Measurements from ENCODE around the gene NGEF.

The NGEF gene

DNA sequence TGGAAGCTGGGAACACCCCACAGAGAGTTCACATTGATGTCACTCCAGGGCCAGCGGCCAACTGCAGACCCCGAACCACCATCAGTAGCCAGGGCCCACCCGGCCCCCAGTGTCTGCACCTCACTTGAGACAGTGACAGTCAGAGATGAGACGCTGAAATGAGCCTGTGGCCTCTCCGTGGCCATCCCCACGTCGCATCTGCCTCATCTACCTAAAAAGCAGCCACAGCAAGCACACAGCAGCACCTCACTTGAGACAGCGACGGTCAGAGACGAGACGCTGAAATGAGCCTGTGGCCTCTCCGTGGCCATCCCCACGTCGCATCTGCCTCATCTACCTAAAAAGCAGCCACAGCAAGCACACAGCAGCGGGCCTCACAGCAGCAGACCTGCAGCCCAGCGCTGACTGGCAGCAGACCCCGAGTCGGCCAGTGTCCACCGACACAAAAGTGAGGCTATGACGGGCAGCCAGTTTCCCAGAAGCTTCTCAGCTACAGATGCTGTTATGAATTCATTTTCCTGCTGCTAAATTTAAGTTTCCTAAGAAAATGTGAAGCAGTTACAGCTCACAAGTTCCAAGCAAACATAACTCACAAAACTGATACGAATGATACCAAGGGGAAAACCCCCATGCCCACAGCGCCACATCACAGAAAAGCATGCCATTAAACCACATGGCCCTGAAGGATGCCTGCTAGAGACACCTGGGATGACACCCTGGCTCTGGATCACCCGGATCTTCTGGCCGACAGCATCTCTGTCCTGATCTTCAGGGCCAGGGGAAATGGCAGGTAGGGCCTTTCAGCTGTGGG lies 115.3 kb downstream of the NGEF start:
- DNase-seq (ENCODE audit: low read depth), result no peak

DNA sequence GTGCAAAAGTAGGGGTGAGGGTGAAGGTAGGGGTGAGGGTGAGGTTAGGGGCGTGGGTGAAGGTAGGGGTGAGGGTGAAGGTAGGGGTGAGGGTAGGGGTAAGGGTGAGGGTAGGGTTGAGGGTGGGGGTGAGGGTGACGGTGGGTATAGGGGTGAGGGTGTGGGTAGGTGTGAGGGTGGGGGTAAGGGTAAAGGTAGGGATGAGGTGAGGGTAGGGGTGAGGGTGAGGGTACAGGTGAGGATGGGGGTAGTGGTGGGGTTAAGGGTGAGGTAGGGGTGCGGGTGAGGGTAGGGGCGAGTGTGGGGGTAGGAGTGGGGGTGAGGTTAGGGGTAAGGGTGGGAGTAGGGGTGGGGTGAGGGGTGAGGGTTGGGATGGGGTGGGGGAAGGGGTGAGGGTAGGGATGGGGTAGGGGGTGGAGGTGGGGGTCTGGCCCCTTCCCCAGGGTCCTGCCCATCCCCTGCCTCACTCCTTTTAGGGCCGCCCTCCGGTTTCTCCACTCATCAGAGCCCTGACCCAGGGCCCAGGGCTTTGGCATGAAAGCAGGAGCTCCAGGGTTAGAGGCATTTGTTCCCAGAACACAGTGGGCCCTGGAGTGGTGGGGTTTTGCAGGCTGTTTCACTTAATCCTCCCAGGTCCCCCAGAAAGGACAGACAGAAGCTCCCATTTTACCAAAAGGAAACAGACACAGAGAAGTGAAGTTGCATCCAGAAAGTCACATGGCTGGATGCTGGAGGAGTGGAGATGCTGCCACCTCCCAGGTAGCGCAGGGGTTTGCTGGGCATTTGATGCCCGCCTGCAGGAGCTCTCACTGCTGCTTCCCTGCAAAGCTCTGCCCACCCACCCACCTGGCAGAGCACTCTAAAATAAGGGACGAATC lies 116.1 kb downstream of the NGEF start:
- no peak for DNase-seq (ENCODE audit: low read depth)

DNA sequence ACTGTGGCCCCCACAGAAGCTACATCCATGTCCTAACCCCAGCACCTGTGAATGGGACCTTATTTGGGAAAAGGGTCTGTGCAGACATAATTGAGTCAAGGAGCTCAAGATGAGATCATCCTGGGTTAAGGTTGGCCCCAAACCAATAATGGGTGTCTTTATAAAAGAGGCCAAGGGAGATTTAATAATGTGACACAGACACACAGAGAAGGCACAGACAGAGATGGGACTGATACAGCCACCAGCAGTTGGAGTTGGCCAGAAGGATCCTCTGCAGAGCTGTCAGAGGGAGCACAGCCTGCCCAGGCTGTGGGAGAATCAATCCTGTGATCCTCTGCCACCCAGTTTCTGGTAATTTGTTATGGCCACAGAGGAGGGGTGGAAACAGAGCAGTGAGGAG lies 116.9 kb downstream of the NGEF start:
- DNase-seq (ENCODE audit: low read depth), result no peak

DNA sequence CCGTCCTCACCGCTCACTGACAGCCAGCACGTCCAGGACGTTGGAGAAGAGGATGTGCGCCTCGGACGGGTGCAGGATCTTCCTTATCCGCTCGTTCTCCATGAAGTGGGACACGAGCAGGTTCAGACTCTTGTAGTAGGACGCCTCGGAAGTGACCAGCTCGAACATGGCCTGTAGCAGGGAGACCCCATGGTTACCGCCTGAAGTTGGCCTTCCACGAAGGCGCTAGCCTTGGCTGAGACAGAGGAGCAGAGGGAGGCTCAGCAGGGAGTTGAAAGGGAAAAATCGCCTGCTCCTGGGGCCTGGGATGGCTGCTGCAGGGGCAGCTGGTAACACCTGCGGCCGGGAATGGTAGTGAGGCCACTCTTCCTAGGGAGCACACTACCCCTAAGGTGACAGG lies 118.3 kb downstream of the NGEF start:
- no peak for DNase-seq (ENCODE audit: low read depth)

DNA sequence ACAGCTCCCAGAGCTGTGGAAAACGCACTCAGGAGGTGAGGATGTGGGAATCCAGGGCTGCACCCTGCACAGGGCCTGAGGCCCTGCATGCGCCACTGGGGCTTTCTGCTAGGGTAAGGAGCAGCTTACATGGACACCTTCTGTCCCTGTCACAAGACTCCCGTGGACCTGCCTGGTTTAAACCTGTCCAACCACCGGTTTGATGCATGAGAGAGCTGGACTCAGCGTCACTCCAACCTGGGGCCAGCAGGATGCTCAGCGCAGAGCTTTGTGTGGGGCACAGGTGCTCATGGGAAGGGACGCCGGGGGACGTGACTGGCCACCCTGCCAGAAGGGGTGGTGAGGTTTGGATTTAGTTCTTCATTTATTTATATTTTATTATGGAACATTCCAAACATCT lies 118.8 kb downstream of the NGEF start:
- DNase-seq (ENCODE audit: low read depth), result no peak

DNA sequence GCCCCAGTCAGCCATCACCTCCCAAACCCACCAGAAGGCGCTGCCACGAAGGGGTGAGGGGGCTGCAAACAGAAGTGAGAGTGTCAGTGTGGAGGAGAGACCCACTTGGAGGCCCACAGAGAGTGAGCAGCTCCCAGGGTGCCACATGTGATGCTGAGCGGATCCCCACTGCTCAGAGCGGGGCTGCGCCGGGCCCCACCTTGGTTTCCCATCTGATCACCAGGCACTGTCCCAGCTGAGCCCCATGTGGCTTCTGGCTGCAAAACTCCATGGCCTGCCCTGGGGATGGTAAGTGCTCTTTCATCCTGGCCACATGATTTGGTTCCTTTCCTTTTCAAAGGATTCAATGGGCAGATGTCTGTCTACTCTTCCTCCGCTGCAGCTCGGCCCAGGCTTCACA lies 119.2 kb downstream of the NGEF start:
- no peak for DNase-seq (ENCODE audit: low read depth)

DNA sequence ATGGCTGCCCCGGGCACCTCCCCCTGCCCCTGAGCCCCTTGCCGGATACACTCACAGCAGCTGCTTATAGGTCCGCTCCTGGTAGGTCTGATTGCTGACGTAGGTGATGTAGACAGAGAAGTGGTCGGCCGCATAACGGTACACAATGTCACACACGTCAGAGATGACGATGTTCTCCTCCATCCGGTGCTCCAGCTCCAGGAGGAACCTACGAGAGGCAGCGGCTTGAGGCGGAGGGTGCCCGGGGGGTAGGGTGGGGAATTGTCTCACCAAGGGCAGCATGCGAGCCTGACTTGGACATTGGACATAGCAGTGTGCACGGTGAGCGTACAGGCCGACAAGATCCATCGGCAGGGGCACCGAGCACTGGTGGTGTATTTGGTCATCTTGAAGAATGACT lies 120.2 kb downstream of the NGEF start:
- no peak for DNase-seq (ENCODE audit: low read depth)

DNA sequence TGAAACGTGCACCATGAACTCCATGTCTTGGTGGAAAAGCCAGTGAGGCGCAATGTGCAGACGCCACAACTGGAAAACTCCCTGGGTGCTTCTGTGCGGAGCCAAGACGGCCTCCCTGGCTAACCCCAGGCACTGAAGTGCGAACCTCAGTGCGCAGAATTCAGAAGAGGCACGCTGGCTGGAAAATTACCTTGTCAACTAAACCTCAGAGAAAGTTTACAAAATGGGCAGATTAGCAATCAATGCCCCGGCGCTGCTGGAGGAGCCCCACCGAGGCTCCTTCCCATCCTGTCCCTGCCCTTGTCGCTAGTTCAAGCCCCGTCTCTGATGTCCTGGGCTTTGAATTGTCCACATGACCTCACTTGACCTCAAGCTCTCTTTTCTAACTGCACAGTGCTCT lies 120.8 kb downstream of the NGEF start:
- DNase-seq (ENCODE audit: low read depth), result no peak

DNA sequence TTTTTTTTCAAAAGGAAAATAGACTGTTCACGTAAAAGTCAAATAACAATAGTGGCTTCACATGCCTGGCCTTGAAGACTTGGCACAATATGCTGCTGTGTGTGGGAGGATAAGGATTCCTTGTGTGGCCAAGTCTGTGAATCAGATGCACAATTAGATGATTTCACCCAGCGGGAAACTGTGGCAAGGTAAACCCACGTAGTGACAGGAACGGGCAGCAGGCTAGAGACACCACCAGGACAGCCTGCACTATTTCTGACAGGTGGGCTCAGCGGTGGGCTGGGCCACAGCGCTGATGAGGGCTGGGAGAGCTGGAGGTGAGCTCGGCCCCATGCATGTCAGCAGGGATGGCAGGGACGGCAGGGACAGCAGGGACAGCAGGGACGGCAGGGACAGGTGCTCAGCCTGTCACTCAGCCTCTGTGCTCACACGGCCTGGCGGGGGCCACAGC lies 121.4 kb downstream of the NGEF start:
- no peak for DNase-seq (ENCODE audit: low read depth)

DNA sequence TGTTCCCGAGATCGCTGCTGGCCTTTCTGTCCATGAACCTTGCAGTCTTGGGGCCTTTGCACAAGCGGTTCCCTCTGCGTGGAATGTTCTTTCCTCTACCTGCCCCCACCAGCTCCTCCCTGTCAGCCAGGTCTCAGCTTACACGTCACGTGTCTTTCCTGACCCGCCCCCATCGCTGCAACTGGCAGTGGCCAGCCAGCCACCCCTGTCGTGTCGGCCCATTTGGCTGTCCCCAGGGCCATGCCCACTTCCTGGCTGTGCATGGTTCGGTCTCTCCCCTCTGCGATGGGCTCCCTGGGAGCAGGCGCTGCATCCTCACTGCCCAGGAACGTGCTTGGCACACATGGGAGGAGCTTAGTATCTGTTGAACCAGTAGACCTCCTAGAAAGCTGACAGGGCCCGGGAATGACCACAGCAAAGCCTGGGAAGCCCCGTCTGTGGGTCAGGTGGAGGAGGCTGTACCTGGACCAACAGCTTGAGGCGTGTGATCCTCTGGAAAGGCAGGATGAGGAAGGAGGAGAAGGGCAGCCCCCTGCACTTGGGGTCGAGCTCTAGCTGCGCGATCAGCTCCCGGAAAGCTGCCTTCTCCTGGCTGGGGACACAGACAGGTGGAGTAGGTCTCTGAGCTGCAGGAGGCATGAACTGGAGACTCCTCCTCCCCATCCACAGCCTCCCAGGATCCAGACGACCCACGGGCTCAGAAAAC lies 122.0 kb downstream of the NGEF start:
- DNase-seq (ENCODE audit: low read depth), result no peak

DNA sequence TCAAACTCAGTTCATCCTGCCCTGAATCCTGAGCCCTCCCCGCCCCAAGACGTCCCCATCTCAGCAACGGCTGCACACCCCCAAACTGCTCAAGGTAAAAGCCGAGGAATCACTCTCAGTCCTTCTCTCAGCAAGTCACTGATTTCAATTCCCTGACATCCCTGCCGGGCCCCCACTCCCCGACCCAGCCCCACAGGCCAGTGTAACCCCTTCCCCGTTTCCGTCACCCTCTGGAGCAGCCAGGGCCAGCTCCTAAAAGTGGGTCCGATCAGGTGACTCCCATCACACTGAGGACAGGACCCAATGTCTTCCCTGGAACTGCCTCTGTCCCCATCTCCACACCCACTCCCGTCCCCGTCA lies 122.5 kb downstream of the NGEF start:
- DNase-seq (ENCODE audit: low read depth), result no peak

DNA sequence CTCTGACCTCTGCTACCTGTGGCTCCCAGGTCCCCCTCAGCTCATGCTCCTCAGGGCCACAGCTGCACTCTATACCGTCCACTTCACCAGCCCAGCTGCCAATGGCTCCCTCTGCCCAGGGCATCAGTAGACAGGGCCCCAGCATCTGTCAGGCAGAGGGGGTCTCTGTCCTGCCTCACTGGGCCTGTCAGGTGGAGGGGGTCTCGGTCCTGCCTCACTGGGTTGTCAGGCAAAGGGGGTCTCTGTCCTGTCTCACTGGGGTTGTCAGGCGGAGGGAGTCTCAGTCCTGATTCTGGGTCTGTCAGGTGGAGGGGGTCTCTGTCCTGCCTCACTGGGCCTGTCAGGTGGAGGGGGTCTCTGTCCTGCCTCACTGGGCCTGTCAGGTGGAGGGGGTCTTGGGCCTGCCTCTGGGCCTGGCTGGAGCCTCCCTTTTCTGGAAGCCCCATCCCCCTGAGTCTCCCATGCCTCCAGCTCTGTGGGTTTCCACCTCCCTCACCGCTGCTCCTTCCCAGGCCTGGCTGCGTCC lies 123.1 kb downstream of the NGEF start:
- no peak for DNase-seq (ENCODE audit: low read depth)

DNA sequence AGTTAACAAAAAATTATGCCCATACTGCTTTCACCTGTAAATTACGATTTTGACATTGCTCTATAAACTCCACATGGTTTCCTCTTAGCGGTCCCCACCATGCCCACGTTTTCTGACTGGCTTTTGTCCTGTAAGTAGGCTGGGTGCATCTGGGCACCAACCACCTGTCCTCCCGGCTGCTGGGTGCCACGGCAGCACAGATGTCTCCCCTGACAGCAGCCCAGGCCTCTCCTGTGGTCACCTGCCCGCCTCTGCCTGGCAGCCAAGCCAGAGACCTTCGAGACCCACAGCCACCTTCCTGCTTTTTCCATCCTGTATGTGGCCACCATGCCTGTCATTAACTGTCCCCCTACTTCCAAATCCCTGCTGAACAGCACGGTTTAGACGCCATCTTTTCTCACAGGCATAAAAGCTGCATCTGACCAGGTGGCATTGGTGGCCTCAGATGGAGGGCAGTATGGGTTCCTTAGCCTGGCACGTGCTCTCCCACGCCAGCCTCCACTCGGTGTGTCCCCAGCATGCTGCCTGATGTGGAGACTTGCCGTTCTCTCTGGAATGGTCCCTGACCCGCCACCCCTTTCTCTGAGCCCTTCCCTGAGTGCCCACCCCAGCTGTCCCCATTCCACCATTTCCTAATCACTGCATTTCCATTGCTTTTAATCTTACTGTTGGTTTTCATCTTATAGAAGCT lies 124.1 kb downstream of the NGEF start:
- DNase-seq (ENCODE audit: low read depth), result no peak

DNA sequence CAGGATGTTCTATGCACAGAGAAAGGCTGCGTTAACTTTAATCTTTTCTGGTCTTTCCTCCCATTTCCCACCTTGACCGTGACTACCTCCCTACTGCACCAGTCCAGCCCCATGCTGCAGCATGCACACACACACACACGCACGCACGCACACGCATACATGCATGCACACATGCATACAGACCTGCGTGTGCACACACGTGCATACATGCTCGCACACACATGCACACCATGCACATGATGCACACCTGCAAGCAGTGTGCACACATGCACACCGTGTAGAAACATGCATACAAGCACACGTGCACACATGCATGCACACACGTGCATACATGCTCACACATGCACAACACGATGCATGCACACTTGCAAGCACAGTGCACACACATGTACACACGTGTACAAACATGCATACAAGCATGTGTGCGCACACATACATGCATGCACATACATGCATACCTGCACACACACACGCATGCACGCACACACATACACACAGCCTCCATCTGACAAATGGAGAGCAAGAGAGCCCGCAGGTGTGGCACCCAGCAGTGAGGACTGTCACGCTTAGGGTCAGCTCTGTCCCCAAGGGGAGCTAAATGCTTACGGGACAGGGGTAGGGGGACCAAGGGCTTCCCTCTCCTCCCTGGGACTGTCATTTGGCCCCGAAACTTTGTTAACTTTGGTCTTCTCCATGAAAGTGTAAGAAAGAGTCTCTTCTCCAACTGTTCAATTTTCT lies 124.8 kb downstream of the NGEF start:
- no peak for DNase-seq (ENCODE audit: low read depth)

DNA sequence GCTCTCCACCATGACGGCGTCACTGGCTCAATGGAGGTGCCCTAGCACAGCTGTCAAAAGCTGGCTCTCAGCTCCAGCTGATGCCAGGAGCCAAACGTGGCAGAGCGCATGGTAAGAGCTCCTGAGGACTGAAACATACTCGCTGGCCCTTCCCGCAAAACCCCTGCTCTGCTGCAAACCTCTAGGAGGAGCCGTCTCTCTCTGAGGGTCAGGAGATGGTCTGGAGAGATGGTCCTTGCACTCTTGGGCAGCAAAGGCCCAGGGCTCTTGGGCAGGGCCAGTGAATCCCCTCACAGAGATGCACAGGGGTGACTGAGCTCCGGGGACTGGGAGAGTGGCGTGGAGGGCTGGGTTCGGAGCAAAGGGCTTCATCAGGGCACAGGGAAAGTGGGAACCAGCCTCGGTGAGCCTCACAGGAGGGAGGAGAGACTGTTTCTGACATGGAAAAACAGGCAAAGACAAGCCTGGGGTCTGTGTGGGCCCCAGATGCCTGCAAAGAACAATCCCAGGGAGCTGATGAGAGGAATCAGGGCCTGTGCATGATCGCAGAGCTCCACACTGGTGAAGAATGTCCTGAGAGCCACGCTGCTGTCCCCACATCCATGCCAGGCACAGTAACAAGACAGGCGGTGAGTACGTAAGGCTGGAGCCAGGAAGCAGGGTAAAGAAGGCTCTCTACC lies 125.7 kb downstream of the NGEF start:
- DNase-seq (ENCODE audit: low read depth), result no peak

DNA sequence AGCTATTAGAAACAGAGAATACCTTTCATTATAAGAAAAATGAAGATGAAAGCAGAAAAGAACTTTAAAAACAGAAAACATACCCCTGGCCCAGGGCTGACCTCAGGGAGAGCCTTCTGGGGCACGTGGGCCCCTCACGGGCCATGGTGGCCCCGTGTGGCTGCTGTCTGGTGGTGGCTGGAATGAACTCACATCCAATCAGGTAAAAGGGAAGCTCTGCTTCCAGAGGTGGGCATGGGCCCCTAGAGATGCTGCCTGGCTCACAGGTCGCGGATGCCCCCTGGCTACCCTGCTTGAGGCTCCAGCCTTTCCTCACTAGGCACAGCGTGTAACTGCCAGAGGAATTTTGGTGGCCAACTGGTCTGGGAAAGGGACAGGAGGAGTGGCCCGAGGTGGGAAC lies 126.4 kb downstream of the NGEF start:
- no peak for DNase-seq (ENCODE audit: low read depth)

DNA sequence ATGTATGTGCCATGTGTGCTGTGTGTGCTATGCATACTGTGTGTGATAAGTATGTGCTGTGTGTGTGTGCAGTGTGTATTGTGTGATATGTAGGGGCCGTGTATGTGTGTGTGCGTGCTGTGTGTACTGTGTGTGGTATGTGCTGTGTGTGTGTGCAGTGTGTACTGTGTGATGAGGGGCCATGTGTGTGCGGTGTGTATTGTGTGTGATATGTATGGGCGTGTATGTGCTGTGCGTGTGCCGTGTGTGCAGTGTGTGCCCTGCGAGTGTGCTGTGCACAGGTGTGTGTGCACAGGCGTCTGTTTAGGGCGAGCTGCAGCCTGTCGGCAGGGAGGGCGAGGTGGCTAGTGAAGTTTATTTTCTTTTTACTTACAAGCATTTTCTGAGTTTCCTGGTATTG lies 126.9 kb downstream of the NGEF start:
- no peak for DNase-seq (ENCODE audit: low read depth)

DNA sequence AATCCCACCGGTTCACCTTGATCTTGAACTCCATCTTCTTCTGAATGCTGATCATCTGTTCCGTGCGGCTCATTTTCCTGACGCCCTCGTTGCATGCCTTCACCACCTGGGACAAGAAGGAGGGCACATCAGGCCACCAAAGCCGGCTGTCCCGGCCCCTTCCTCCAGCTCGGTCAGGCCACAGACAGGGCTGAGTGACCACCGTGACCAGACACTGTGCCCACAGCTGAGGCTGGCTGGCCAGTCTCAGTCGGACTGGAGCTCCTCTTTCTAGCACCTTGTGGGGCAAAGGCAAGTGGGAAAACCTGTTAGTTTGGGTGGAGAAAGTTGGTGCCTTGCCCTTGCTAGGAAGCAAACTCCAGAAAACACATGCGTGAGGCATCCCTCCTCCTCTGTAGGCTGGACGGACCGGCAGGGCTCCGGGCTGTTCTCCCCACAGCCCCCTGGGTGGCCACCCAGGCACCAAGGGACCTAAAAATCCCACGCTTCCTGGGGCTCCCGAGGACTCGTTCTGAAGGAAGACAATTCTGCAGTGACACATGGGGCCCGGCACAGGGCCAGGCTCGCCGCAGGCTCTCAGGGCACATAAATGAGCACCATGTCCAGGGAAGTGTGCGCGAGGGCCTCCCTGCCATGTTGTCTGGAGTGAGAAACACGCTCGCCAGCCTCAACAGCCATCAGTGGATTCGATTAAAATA lies 127.6 kb downstream of the NGEF start:
- DNase-seq (ENCODE audit: low read depth), result no peak

DNA sequence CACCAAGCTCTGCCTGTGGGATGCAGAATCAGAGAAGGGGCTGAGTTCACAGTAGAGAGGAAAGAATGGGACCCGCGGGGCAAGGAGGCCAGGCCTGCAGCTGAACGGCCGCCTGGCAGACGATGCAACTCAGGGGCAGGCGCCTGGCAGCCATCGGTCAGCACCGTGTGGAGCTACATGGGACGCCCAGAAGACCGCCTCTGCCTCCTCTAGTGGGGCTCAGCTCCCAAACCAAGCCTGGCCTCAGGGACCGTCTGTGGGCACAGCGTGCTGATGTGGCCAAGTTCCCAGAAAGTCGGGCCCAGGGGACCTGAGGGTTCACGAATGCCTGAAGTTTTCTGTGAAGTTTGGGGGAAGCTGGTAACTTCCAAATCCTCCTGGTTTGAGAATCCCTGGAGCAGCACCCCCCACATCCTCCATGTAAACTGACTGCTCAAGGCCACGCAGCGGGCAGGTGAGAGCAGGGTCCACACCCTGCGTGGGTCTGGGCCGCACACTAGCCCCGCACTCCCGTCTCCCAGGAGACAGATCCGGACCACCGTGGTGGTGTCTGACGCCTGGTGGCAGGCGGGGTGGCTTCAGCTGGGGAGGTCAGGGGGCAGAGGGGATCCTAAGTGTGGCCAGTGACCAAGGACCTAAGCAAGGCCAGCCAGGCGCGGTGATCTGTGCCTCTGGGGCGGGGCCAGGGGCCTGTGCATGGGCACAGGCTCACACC lies 128.3 kb downstream of the NGEF start:
- DNase-seq (ENCODE audit: low read depth), result no peak
